Type B pancreatic cell (in vitro differentiated cells): ENCODE data around the gene JDP2. TPM values are rescaled to one million over a fixed set of nuclear protein-coding genes. Genes with fewer than 3 reads are reported as not detected.

Source experiments
- DNase-seq: peaks from one replicate; pipeline ENCODE4 v3.0.0; 2021; ENCODE audit warnings: mixed read lengths; ENCODE audit not compliant: unreplicated experiment; ENCODE audit errors: extremely low spot score
- H3K27ac Mint-ChIP-seq: 2 replicates; pipeline ENCODE4 v1.8.0; 2021; ENCODE audit warnings: mild to moderate bottlenecking, mixed read lengths
- H3K27me3 Mint-ChIP-seq: 2 replicates; pipeline ENCODE4 v1.8.0; 2021; ENCODE audit warnings: mixed read lengths
- H3K36me3 Mint-ChIP-seq: 2 replicates; pipeline ENCODE4 v1.8.0; 2021; ENCODE audit warnings: mixed read lengths
- H3K4me1 Mint-ChIP-seq: one replicate; pipeline ENCODE4 v1.8.0; 2021; ENCODE audit warnings: mixed read lengths; ENCODE audit not compliant: unreplicated experiment
- H3K4me3 Mint-ChIP-seq: 2 replicates; pipeline ENCODE4 v1.8.0; 2021; ENCODE audit warnings: mild to moderate bottlenecking, mixed read lengths
- H3K9me3 Mint-ChIP-seq: 2 replicates; pipeline ENCODE4 v1.8.0; 2021; ENCODE audit warnings: mixed read lengths
- CTCF ChIP-seq: fragments of 200-600 bp; sonication (generic); conservative IDR thresholded peaks from 2 replicates; pipeline ENCODE4 v1.5.0; 2021; ENCODE audit warnings: antibody characterized with exemption, mild to moderate bottlenecking
- total RNA-seq: library from RNA; stranded (reverse); gene quantifications from 2 replicates; pipeline ENCODE4 v1.2.1, GENCODE V29; 2021; ENCODE audit warnings: low replicate concordance

Gene JDP2
- total RNA-seq, 1 donor from 2014 or later: 31.3 TPM

- TF ChIP-seq CTCF: no peak
- Mint-ChIP-seq H3K27ac (peak overlapping the region; percentile 82), H3K27me3 (no peaks in the 10 kb centered on the region), H3K9me3 (no peaks in the 10 kb centered on the region), H3K36me3 (peaks cover 12% of the 10 kb centered on the region), H3K4me1 (peaks cover 50% of the 10 kb centered on the region), H3K4me3 (no peak overlapping the region)
- no peak for DNase-seq
Measured at GRCh38 chr14:75448209-75448608, 20.4 kb downstream of the JDP2 start.

- Mint-ChIP-seq H3K36me3 (peaks cover 9% of the 10 kb centered on the region), H3K27me3 (no peaks in the 10 kb centered on the region), H3K4me1 (peaks cover 56% of the 10 kb centered on the region), H3K4me3 (no peak overlapping the region), H3K27ac (peak overlapping the region; percentile 82), H3K9me3 (no peaks in the 10 kb centered on the region)
- TF ChIP-seq CTCF: no peak
- DNase-seq: no peak
Measured at GRCh38 chr14:75449036-75449435, 21.2 kb downstream of the JDP2 start.

GRCh38 chr14:75449696-75450095 is 21.9 kb downstream of the JDP2 start:
- Mint-ChIP-seq H3K27me3 (no peaks in the 10 kb centered on the region), H3K4me1 (peaks cover 60% of the 10 kb centered on the region), H3K9me3 (no peaks in the 10 kb centered on the region), H3K27ac (peak overlapping the region; percentile 82), H3K4me3 (peak overlapping the region; percentile 42), H3K36me3 (peaks cover 4% of the 10 kb centered on the region)
- no peak for TF ChIP-seq CTCF
- DNase-seq: no peak

- H3K27ac Mint-ChIP-seq: peak overlapping the region; percentile 81
- DNase-seq: no peak
- no peaks in the 10 kb centered on the region for H3K27me3 Mint-ChIP-seq
- H3K4me1 Mint-ChIP-seq: peaks cover 68% of the 10 kb centered on the region
- H3K9me3 Mint-ChIP-seq: no peaks in the 10 kb centered on the region
- TF ChIP-seq CTCF: no peak
- H3K4me3 Mint-ChIP-seq: peak overlapping the region; percentile 37
- H3K36me3 Mint-ChIP-seq: peaks cover 4% of the 10 kb centered on the region
Measured at GRCh38 chr14:75450381-75451276, 22.8 kb downstream of the JDP2 start.

GRCh38 chr14:75452324-75452723 is 24.5 kb downstream of the JDP2 start:
- peak overlapping the region; percentile 71 for H3K4me3 Mint-ChIP-seq
- no peaks in the 10 kb centered on the region for H3K27me3 Mint-ChIP-seq
- peak overlapping the region; percentile 94 for H3K27ac Mint-ChIP-seq
- peaks cover 12% of the 10 kb centered on the region for H3K36me3 Mint-ChIP-seq
- no peak for TF ChIP-seq CTCF
- no peaks in the 10 kb centered on the region for H3K9me3 Mint-ChIP-seq
- peaks cover 77% of the 10 kb centered on the region for H3K4me1 Mint-ChIP-seq
- no peak for DNase-seq
